GM23338 (cell line): Measurements from ENCODE around the gene TMCC1. TPM values are rescaled to one million over a fixed set of nuclear protein-coding genes. Genes with fewer than 3 reads are reported as not detected.
A peak's percentile ranks its signal among the peaks of the same experiment; 100 is the strongest.

Experiments used
- ATAC-seq: fragments of 200-7000 bp; cut with Tn5 transposase; 3 replicates; pipeline ENCODE4 v1.9.1; 2020
- DNase-seq: peaks from one replicate; pipeline ENCODE4 v3.0.0-alpha.2; 2015; ENCODE audit warnings: low spot score
- H2AFZ ChIP-seq: fragments of 200-600 bp; sonication (generic); 2 replicates; pipeline ENCODE4 v1.8.0; 2016; ENCODE audit warnings: antibody characterized with exemption, mild to moderate bottlenecking, moderate library complexity
- H3F3A ChIP-seq: fragments of 200-600 bp; sonication (generic); replicated peaks from 2 replicates; pipeline ENCODE4 v1.8.0; 2017; ENCODE audit warnings: antibody characterized with exemption, mixed run types, low read depth
- H3K27ac ChIP-seq: fragments of 200-600 bp; sonication (generic); 2 replicates; pipeline ENCODE4 v1.6.1; 2016; ENCODE audit warnings: low read depth
- H3K27me3 ChIP-seq: fragments of 200-600 bp; sonication (generic); 2 replicates; pipeline ENCODE4 v1.8.0; 2016; ENCODE audit warnings: mild to moderate bottlenecking, mixed run types, moderate library complexity; ENCODE audit not compliant: insufficient read depth
- H3K36me3 ChIP-seq: fragments of 200-600 bp; sonication (generic); 2 replicates; pipeline ENCODE4 v1.8.0; 2016; ENCODE audit warnings: mild to moderate bottlenecking; ENCODE audit not compliant: insufficient read depth
- H3K4me1 ChIP-seq: fragments of 200-600 bp; sonication (generic); 2 replicates; pipeline ENCODE4 v1.8.0; 2016; ENCODE audit warnings: mild to moderate bottlenecking, moderate library complexity; ENCODE audit not compliant: insufficient read depth
- H3K4me2 ChIP-seq: fragments of 200-600 bp; sonication (generic); 2 replicates; pipeline ENCODE4 v1.7.1; 2017; ENCODE audit warnings: mixed run types
- H3K4me3 ChIP-seq: fragments of 200-600 bp; sonication (generic); 2 replicates; pipeline ENCODE4 v1.6.1; 2016; ENCODE audit warnings: mixed run types
- H3K79me2 ChIP-seq: fragments of 200-600 bp; sonication (generic); replicated peaks from 2 replicates; pipeline ENCODE4 v1.8.0; 2017; ENCODE audit warnings: mild to moderate bottlenecking; ENCODE audit not compliant: insufficient read depth
- H3K9me2 ChIP-seq: fragments of 200-600 bp; sonication (generic); 2 replicates; pipeline ENCODE4 v1.8.0; 2017; ENCODE audit not compliant: insufficient read depth
- H4K20me1 ChIP-seq: fragments of 200-600 bp; sonication (generic); replicated peaks from 2 replicates; pipeline ENCODE4 v1.8.0; 2017; ENCODE audit warnings: mild to moderate bottlenecking; ENCODE audit not compliant: insufficient read depth
- H3K27ac Mint-ChIP-seq: 2 replicates; pipeline ENCODE4 v1.8.0; 2020; ENCODE audit warnings: inconsistent platforms, mild to moderate bottlenecking, moderate library complexity, mixed read lengths
- H3K27me3 Mint-ChIP-seq: 3 replicates; pipeline ENCODE4 v1.8.0; 2022; ENCODE audit warnings: low read depth, mild to moderate bottlenecking, moderate library complexity, mixed read lengths, inconsistent platforms; ENCODE audit not compliant: insufficient read depth, poor library complexity
- H3K36me3 Mint-ChIP-seq: 3 replicates; pipeline ENCODE4 v1.8.0; 2021; ENCODE audit warnings: low read depth, mild to moderate bottlenecking, inconsistent platforms, moderate library complexity, mixed read lengths
- H3K4me1 Mint-ChIP-seq: 3 replicates; pipeline ENCODE4 v1.8.0; 2020; ENCODE audit warnings: mild to moderate bottlenecking, inconsistent platforms, mixed read lengths
- H3K4me3 Mint-ChIP-seq: 3 replicates; pipeline ENCODE4 v1.8.0; 2021; ENCODE audit warnings: moderate library complexity, mild to moderate bottlenecking, inconsistent platforms, mixed read lengths
- H3K9me3 Mint-ChIP-seq: 3 replicates; pipeline ENCODE4 v1.8.0; 2020; ENCODE audit warnings: moderate library complexity, mild to moderate bottlenecking, inconsistent platforms, mixed read lengths
- CREB1 ChIP-seq: fragments of 250-450 bp; sonication (Bioruptor Pico); IDR thresholded peaks from 2 replicates; pipeline ENCODE4 v1.5.0; 2020; ENCODE audit warnings: low read depth, mild to moderate bottlenecking, moderate library complexity
- EZH2 ChIP-seq: fragments of 200-600 bp; sonication (generic); IDR thresholded peaks from one replicate; pipeline ENCODE4 v1.8.0; 2017; ENCODE audit warnings: antibody characterized with exemption, mild to moderate bottlenecking, low read depth; ENCODE audit not compliant: unreplicated experiment
- EZH2phosphoT487 ChIP-seq: fragments of 200-600 bp; sonication (generic); IDR thresholded peaks from one replicate; pipeline ENCODE4 v1.8.1; 2018; ENCODE audit warnings: antibody characterized with exemption; ENCODE audit not compliant: unreplicated experiment
- JUNB ChIP-seq: IDR thresholded peaks from one replicate; pipeline ENCODE4 v1.6.1; 2016; ENCODE audit warnings: antibody characterized with exemption; ENCODE audit not compliant: unreplicated experiment
- NANOG ChIP-seq: IDR thresholded peaks from 2 replicates; pipeline ENCODE4 v1.6.1; 2016; ENCODE audit warnings: antibody characterized with exemption, borderline replicate concordance
- POLR2AphosphoS5 ChIP-seq: IDR thresholded peaks from 2 replicates; pipeline ENCODE4 v1.6.1; 2016; ENCODE audit warnings: antibody characterized with exemption, low read depth
- STAT1 ChIP-seq: IDR thresholded peaks from one replicate; pipeline ENCODE4 v1.6.1; 2016; ENCODE audit warnings: antibody characterized with exemption; ENCODE audit not compliant: unreplicated experiment
- ZNF114 ChIP-seq: fragments of 250-450 bp; sonication (Bioruptor Pico); IDR thresholded peaks from 2 replicates; pipeline ENCODE4 v1.5.0; 2020; ENCODE audit warnings: mild to moderate bottlenecking, moderate library complexity
- ZNF331 ChIP-seq: fragments of 250-450 bp; sonication (Bioruptor Pico); IDR thresholded peaks from 2 replicates; pipeline ENCODE4 v1.5.0; 2020; ENCODE audit warnings: low read depth, mild to moderate bottlenecking, moderate library complexity
- ZNF462 ChIP-seq: fragments of 250-450 bp; sonication (Bioruptor Pico); IDR thresholded peaks from 2 replicates; pipeline ENCODE4 v1.5.0; 2020; ENCODE audit warnings: mild to moderate bottlenecking, moderate library complexity
- polyA plus RNA-seq: library from polyadenylated mRNA; unstranded; fragments of >200 nt; fragmentation: Nextera tagmentation; extraction: Ambion mirVana; gene quantifications from 2 replicates; pipeline ENCODE4 v1.2.1, GENCODE V29; 2016
- total RNA-seq: library from RNA; depleted of rRNA; stranded (reverse); fragments of >200 nt; shearing (Covaris generic); gene quantifications from 2 replicates; pipeline ENCODE4 v1.2.3, GENCODE V29; 2014
- TF ChIP-seq, protein P1 (sequence below): IDR thresholded peaks from one replicate; pipeline ENCODE4 v1.6.1; 2018; ENCODE audit warnings: antibody characterized with exemption; ENCODE audit not compliant: unreplicated experiment
- TF ChIP-seq, protein P2 (sequence below): IDR thresholded peaks from 2 replicates; pipeline ENCODE4 v1.6.1; 2016; ENCODE audit warnings: antibody characterized with exemption
- TF ChIP-seq, protein P3 (sequence below), 2 experiments: fragments of 200-600 bp in 1 of 2; sonication (generic) in 1 of 2; conservative IDR thresholded peaks; 2 replicates each; pipeline versions ENCODE4 v1.5.1 to v1.6.1; 2016 to 2017; ENCODE audit warnings: antibody characterized with exemption in 2 of 2, low read depth in 2 of 2, mild to moderate bottlenecking in 2 of 2, moderate library complexity in 1 of 2

TMCC1 gene
- total and polyA plus RNA-seq, 2 experiments from 2014 or later = 8.2 to 18.4 TPM

DNA sequence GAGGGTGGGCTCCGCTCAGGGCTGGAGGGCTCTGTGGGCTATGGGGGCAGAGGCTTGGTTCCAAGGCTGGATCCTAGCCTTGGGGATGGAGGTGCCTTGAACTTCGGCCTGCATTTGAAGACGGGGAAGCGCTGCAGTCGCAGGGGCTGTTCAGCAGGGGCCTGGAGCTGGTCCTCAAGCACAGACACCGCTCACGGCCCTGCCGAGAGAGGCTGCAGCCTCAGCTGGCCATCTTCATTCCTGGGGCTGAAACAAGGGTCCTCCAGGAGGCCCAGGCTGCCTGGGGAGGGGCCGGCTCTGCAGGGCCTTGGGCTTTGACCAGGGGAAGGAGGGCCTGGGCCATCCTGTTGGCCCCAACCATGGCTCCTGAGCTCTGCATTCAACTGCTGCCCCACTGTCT is 261.5 kb downstream of the TMCC1 start:
- Mint-ChIP-seq H3K36me3 (peaks cover 6% of the 10 kb centered on the region; the same call in 2 of the 3 replicates), H3K27me3 (peaks cover 7% of the 10 kb centered on the region)

More for the DNA sequence above, 261.5 kb downstream of the TMCC1 start:
- ATAC-seq = no peak
- Mint-ChIP-seq H3K4me1 (peaks cover 8% of the 10 kb centered on the region), H3K9me3 (peaks cover 13% of the 10 kb centered on the region; the same call in 2 of the 3 replicates), H3K27ac (peak overlapping the region; percentile 70; the same call in 1 of the 2 replicates), H3K4me3 (no peak overlapping the region)
- Histone ChIP-seq H3K36me3 (no peaks in the 10 kb centered on the region), H3K4me3 (no peak overlapping the region), H3K27me3 (no peaks in the 10 kb centered on the region), H3K27ac (no peak overlapping the region), H3F3A (no peaks in the 10 kb centered on the region), H3K4me1 (no peaks in the 10 kb centered on the region), H3K79me2 (no peaks in the 10 kb centered on the region), H3K9me2 (no peaks in the 10 kb centered on the region), H3K4me2 (no peak overlapping the region), H4K20me1 (no peaks in the 10 kb centered on the region), H2AFZ (no peak overlapping the region)
- TF ChIP-seq, protein P1, sequence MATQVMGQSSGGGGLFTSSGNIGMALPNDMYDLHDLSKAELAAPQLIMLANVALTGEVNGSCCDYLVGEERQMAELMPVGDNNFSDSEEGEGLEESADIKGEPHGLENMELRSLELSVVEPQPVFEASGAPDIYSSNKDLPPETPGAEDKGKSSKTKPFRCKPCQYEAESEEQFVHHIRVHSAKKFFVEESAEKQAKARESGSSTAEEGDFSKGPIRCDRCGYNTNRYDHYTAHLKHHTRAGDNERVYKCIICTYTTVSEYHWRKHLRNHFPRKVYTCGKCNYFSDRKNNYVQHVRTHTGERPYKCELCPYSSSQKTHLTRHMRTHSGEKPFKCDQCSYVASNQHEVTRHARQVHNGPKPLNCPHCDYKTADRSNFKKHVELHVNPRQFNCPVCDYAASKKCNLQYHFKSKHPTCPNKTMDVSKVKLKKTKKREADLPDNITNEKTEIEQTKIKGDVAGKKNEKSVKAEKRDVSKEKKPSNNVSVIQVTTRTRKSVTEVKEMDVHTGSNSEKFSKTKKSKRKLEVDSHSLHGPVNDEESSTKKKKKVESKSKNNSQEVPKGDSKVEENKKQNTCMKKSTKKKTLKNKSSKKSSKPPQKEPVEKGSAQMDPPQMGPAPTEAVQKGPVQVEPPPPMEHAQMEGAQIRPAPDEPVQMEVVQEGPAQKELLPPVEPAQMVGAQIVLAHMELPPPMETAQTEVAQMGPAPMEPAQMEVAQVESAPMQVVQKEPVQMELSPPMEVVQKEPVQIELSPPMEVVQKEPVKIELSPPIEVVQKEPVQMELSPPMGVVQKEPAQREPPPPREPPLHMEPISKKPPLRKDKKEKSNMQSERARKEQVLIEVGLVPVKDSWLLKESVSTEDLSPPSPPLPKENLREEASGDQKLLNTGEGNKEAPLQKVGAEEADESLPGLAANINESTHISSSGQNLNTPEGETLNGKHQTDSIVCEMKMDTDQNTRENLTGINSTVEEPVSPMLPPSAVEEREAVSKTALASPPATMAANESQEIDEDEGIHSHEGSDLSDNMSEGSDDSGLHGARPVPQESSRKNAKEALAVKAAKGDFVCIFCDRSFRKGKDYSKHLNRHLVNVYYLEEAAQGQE = no peak
- TF ChIP-seq EZH2phosphoT487 = no peak
- TF ChIP-seq EZH2 = no peak
- TF ChIP-seq, protein P2, sequence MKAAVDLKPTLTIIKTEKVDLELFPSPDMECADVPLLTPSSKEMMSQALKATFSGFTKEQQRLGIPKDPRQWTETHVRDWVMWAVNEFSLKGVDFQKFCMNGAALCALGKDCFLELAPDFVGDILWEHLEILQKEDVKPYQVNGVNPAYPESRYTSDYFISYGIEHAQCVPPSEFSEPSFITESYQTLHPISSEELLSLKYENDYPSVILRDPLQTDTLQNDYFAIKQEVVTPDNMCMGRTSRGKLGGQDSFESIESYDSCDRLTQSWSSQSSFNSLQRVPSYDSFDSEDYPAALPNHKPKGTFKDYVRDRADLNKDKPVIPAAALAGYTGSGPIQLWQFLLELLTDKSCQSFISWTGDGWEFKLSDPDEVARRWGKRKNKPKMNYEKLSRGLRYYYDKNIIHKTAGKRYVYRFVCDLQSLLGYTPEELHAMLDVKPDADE = no peak
- TF ChIP-seq ZNF114 = no peak
- TF ChIP-seq ZNF331 (CRISPR knock-in tag) = no peak
- TF ChIP-seq STAT1 = no peak
- TF ChIP-seq POLR2AphosphoS5 = no peak
- no peak for TF ChIP-seq ZNF462
- TF ChIP-seq CREB1 = no peak
- TF ChIP-seq, protein P3, sequence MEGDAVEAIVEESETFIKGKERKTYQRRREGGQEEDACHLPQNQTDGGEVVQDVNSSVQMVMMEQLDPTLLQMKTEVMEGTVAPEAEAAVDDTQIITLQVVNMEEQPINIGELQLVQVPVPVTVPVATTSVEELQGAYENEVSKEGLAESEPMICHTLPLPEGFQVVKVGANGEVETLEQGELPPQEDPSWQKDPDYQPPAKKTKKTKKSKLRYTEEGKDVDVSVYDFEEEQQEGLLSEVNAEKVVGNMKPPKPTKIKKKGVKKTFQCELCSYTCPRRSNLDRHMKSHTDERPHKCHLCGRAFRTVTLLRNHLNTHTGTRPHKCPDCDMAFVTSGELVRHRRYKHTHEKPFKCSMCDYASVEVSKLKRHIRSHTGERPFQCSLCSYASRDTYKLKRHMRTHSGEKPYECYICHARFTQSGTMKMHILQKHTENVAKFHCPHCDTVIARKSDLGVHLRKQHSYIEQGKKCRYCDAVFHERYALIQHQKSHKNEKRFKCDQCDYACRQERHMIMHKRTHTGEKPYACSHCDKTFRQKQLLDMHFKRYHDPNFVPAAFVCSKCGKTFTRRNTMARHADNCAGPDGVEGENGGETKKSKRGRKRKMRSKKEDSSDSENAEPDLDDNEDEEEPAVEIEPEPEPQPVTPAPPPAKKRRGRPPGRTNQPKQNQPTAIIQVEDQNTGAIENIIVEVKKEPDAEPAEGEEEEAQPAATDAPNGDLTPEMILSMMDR (conservative IDR thresholded peaks at IDR 0.05; ENCODE audit: low read depth in 2 of 2) = no peak
- no peak for TF ChIP-seq JUNB
- no peak for TF ChIP-seq NANOG
- DNase-seq = no peak
